ENCODE data around the gene SIX5.

- TF ChIP-seq CTCF (IDR thresholded peaks at IDR 0.05; ENCODE audit: poor library complexity), result no peak
- no peak for TF ChIP-seq EZH2phosphoT487 (IDR thresholded peaks at IDR 0.05; ENCODE audit: low read depth, severe bottlenecking, unreplicated experiment)
Observed at GRCh38 chr19:45794627-45795026, 25.6 kb upstream of the SIX5 start.

Data from hepatocyte (in vitro differentiated cells).